Measurements from ENCODE around the gene CRYBB2. TPM values are rescaled to one million over a fixed set of nuclear protein-coding genes. Genes with fewer than 3 reads are reported as not detected.

CRYBB2 gene
- total RNA-seq, 1 donor = not detected

GRCh38 chr22:25186140-25186539 is 33.3 kb upstream of the CRYBB2 start:
- no peak for DNase-seq (ENCODE audit: low read depth)
- TF ChIP-seq CTCF (IDR thresholded peaks at IDR 0.05; ENCODE audit: insufficient read depth, low read depth, low read length) = no peak
- H3K4me3 ChIP-seq (ENCODE audit: low read depth, low read length) = no peak overlapping the region

DNA sequence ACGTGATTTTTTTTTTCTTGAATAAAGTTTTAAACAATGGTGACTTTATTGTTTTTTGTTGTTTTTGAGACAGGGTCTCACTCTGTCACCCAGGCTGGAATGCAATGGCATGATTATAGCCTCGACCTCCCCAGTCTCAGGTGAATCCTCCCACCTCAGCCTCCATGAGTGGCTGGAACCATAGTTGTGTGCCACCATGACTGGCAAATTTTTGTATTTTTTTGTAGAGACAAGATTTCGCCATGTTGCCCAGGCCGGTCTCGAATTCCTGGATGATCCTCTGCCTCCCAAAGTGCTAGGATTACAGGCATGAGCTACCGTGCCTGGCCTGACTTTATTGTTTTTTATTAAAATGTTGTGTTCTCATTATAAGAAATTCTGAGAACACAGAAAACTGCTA is 32.0 kb upstream of the CRYBB2 start:
- TF ChIP-seq CTCF (IDR thresholded peaks at IDR 0.05; ENCODE audit: insufficient read depth, low read depth, low read length) = no peak
- no peak overlapping the region for H3K4me3 ChIP-seq (ENCODE audit: low read depth, low read length)
- no peak for DNase-seq (ENCODE audit: low read depth)

DNA sequence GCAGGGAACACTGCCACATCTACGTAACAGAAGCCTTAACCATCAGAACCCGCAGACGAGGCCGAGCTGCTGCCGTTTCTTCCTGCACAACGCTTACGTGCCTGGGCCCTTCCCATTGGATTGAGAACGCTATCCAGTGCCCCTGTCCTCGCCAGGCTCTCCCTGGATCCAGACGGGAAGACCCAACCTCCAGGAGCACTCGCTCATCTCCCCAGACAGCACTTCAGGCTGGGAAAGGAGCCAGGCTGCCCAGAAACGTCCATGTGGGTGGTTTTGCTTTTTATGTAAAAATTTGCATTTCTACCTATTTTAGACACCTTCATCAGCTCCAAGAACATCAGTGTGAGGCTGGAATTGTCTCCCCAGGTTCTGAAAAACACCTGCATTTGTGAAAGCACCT is 27.0 kb upstream of the CRYBB2 start:
- no peak overlapping the region for H3K4me3 ChIP-seq (ENCODE audit: low read depth, low read length)
- no peak for DNase-seq (ENCODE audit: low read depth)
- TF ChIP-seq CTCF (IDR thresholded peaks at IDR 0.05; ENCODE audit: insufficient read depth, low read depth, low read length) = no peak

DNA sequence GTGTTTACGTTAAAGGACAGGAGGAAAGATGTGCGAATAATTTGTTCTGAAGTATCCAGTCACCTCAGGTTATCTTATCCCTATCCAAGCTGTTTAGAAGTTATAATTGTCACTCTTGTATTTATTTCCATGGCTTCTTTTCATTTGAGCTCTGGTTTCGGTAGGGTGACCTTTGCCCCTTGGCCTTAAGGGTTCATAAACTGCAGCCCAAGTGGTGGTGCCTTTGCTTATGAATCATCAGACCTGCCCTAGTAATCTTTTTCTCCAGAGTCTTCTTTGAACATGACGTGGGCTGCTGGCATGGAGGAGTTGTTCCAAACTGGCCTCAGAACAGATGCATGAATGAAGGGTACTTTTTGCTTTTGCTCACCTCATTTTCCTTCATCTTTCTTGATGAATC is 26.3 kb upstream of the CRYBB2 start:
- no peak overlapping the region for H3K4me3 ChIP-seq (ENCODE audit: low read depth, low read length)
- no peak for DNase-seq (ENCODE audit: low read depth)
- TF ChIP-seq CTCF (IDR thresholded peaks at IDR 0.05; ENCODE audit: insufficient read depth, low read depth, low read length) = no peak

- no peak overlapping the region for H3K4me3 ChIP-seq (ENCODE audit: low read depth, low read length)
- DNase-seq (ENCODE audit: low read depth) = no peak
- TF ChIP-seq CTCF (IDR thresholded peaks at IDR 0.05; ENCODE audit: insufficient read depth, low read depth, low read length) = no peak
These were observed 25.9 kb upstream of the CRYBB2 start for GRCh38 chr22:25193548-25193947.

- no peak for DNase-seq (ENCODE audit: low read depth)
- no peak for TF ChIP-seq CTCF (IDR thresholded peaks at IDR 0.05; ENCODE audit: insufficient read depth, low read depth, low read length)
These were observed 23.1 kb upstream of the CRYBB2 start for GRCh38 chr22:25196326-25196725.

DNA sequence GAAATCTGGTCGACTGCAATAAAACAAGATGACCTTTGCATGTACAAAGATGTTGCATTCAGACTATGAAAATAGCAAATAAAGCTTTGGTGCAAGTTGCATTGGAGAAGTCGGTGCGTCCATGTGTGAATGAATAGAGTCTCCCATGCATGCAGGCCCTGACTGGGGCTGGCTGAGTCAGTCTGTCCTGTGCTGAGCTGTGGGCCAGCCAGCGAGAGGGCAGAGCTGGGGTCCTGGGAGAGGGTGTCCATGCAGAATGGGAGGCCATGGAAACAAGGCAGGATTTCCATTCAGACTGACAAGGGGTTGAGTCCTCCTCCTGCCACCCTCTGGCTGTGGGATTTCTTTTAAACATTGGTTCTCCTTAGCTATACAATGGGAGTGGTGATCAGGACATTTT is 22.1 kb upstream of the CRYBB2 start:
- no peak for DNase-seq (ENCODE audit: low read depth)
- no peak overlapping the region for H3K4me3 ChIP-seq (ENCODE audit: low read depth, low read length)
- TF ChIP-seq CTCF (IDR thresholded peaks at IDR 0.05; ENCODE audit: insufficient read depth, low read depth, low read length) = no peak

More at GRCh38 chr22:25196326-25196725, 23.1 kb upstream of the CRYBB2 start:
- no peak overlapping the region for H3K4me3 ChIP-seq (ENCODE audit: low read depth, low read length)

Data from fibroblast of villous mesenchyme (primary cell).